Pericardium fibroblast (primary cell): ENCODE results near the gene SNX14. TPM values are rescaled to one million over a fixed set of nuclear protein-coding genes. Genes with fewer than 3 reads are reported as not detected.

Experiments used
- total RNA-seq: library from RNA; depleted of rRNA; stranded (reverse); fragments of >200 nt; gene quantifications from 2 replicates; pipeline ENCODE4 v1.2.3, GENCODE V29; 2015

The SNX14 gene
- 52.5 and 64.8 TPM in 2 replicates for total RNA-seq

GRCh38 chr6:85593438-85594196 lies at the start of gene SNX14:
TSS of gene SNX14 (minus strand) at chr6:85593858. CDS start at chr6:85593718, 140 bp downstream.

GRCh38 chr6:85642774-85643536 lies 49.3 kb upstream of the SNX14 start, which contains the start of gene SYNCRIP:
TSS of gene SYNCRIP (minus strand) at chr6:85642886. CDS start at chr6:85641439, 1,447 bp downstream.

Other genes with a start within 250 kb of the SNX14 start
- 40.6 and 65.3 TPM in 2 replicates for gene NT5E, start 143.8 kb downstream of the SNX14 start, total RNA-seq
- gene SYNCRIP, start 49.0 kb upstream of the SNX14 start, total RNA-seq = 39.7 and 41.2 TPM in 2 replicates